Endothelial cell of umbilical vein (primary cell): ENCODE measurements around the gene PLEKHG5.

Experiments used
- EZH2 ChIP-seq: IDR thresholded peaks from 2 replicates; pipeline ENCODE4 v1.6.1; 2012; ENCODE audit warnings: borderline replicate concordance, low read depth, mild to moderate bottlenecking, moderate library complexity, low read length, inconsistent platforms; ENCODE audit not compliant: severe bottlenecking
- FOS ChIP-seq: IDR thresholded peaks from 2 replicates; pipeline ENCODE4 v1.6.1; 2011; ENCODE audit warnings: mild to moderate bottlenecking, low read length, moderate library complexity, borderline replicate concordance; ENCODE audit not compliant: insufficient read depth
- POLR2A ChIP-seq: IDR thresholded peaks from 2 replicates; pipeline ENCODE4 v1.6.1; 2012; ENCODE audit warnings: low read depth, mild to moderate bottlenecking, control low read depth, low read length
- POLR2AphosphoS5 ChIP-seq: IDR thresholded peaks from 2 replicates; pipeline ENCODE4 v1.6.1; 2012; ENCODE audit warnings: low read depth, mild to moderate bottlenecking, control low read depth, low read length, moderate library complexity; ENCODE audit not compliant: insufficient read depth
- TF ChIP-seq, protein P1 (sequence below), 2 donors: IDR thresholded peaks; 1 replicate in 1 of 2; 2 replicates in 1 of 2; pipeline ENCODE4 v1.5.1; 2011; ENCODE audit warnings: low read length in 2 of 2, mild to moderate bottlenecking in 2 of 2, moderate library complexity in 2 of 2, control low read depth in 1 of 2, inconsistent platforms in 1 of 2, low read depth in 1 of 2; ENCODE audit not compliant: insufficient read depth in 1 of 2; ENCODE audit errors: extremely low read depth in 1 of 2

DNA sequence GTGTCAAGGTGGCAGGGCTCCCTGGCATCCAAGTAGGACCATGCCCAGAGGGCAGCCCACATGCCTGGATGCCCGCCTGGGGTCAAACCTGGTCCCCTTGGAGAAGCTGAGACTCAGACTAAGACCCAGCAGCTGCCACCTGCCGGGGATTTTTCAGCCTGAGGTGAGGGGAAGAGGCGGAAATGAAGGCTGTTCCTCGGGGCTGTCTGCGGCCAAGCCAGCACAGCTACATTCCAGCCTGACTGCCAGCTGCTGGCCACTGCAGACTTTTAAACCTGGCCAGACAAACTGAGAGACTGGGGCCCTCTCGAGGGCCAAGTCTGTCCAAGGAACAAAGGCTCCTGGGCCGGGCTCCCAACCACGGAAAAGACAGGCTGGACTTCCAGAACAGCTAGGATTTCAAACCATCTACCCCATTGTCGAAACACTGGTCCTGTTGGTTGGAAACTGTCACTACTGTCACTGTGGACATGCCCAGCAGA lies 21.9 kb upstream of the PLEKHG5 start:
- TF ChIP-seq EZH2 (no peak), POLR2AphosphoS5 (no peak), FOS (no peak), POLR2A (no peak)
- TF ChIP-seq, protein P1, sequence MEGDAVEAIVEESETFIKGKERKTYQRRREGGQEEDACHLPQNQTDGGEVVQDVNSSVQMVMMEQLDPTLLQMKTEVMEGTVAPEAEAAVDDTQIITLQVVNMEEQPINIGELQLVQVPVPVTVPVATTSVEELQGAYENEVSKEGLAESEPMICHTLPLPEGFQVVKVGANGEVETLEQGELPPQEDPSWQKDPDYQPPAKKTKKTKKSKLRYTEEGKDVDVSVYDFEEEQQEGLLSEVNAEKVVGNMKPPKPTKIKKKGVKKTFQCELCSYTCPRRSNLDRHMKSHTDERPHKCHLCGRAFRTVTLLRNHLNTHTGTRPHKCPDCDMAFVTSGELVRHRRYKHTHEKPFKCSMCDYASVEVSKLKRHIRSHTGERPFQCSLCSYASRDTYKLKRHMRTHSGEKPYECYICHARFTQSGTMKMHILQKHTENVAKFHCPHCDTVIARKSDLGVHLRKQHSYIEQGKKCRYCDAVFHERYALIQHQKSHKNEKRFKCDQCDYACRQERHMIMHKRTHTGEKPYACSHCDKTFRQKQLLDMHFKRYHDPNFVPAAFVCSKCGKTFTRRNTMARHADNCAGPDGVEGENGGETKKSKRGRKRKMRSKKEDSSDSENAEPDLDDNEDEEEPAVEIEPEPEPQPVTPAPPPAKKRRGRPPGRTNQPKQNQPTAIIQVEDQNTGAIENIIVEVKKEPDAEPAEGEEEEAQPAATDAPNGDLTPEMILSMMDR (IDR thresholded peaks at IDR 0.05; ENCODE audit: extremely low read depth in 1 of 2, insufficient read depth in 1 of 2, low read depth in 1 of 2, low read length in 2 of 2): no peak
